ENCODE results near the gene CMTM3. TPM values are rescaled to one million over a fixed set of nuclear protein-coding genes. Genes with fewer than 3 reads are reported as not detected.
A peak's percentile ranks its signal among the peaks of the same experiment; 100 is the strongest.

CMTM3 gene
- total and polyA plus RNA-seq, 9 of the 15 experiments (the other 6 are each of a cell fraction or from before 2014, with no cell fraction given): 4.6 to 33.4 (median 17.5) TPM

DNA sequence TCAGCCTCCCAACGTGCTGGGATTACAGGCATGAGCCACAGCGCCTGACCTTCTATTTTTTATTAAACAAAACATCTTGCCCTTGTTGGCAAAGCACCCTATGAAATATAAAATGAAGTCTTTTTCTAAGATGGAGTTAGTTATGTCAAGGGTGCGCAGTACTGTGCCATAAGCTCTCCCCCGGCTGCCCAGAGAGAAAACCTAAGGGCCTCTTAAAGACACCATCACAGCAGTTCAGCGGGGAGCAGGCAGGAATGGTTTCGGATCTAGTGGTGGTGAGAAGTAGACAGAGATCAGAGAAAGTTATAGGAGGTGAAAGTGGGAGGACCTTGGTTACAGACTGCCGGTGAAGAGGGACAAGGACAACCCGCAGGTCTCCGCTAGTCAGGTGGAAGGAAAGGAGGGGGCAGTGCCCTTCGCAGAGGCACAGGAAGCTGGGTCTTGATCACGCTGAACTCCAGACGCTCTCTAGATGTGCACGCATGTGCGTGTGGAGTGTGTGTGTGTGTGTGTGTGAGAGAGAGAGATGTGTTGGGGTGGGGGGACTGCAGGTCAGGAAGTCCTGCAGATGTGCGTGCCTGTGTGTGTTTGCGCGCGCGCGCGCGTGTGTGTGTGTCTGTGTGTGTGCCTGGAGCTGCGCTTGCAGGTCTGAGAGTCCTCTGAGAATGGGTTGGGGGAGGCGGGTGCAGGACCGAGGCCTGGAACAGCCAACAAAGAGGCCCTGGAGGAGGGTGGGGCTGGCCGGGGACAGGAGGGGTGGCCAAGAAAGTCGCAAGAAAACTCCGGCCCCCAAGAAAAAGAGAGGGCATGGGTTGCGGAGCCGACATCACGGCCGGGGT is 748 bp upstream of the CMTM3 start (continued):
- TF ChIP-seq WHSC1 (IDR thresholded peaks at IDR 0.05; ENCODE audit: low read length): no peak
- TF ChIP-seq ARID1B (IDR thresholded peaks at IDR 0.05): peak; percentile 59
- TF ChIP-seq NFXL1 (CRISPR knock-in tag; IDR thresholded peaks at IDR 0.05): peak; percentile 61; the same call in 1 of the 2 replicates
- no peak for TF ChIP-seq CCNT2 (IDR thresholded peaks at IDR 0.05; ENCODE audit: borderline replicate concordance, extremely low read depth, insufficient read length, low read depth, low read length)
- no peak for TF ChIP-seq RBBP5 (IDR thresholded peaks at IDR 0.05; ENCODE audit: borderline replicate concordance, insufficient read depth, low read length, poor library complexity, severe bottlenecking)
- TF ChIP-seq, protein P1, sequence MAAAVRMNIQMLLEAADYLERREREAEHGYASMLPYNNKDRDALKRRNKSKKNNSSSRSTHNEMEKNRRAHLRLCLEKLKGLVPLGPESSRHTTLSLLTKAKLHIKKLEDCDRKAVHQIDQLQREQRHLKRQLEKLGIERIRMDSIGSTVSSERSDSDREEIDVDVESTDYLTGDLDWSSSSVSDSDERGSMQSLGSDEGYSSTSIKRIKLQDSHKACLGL (CRISPR knock-in tag; IDR thresholded peaks at IDR 0.05; ENCODE audit: borderline replicate concordance, poor library complexity, severe bottlenecking): no peak
- peak; percentile 62; the same call in 1 of the 2 replicates for TF ChIP-seq ZBTB34 (CRISPR knock-in tag; IDR thresholded peaks at IDR 0.05)
- TF ChIP-seq ARHGAP35 (IDR thresholded peaks at IDR 0.05; ENCODE audit: partially characterized antibody): no peak
- no peak for TF ChIP-seq ZNF436 (CRISPR knock-in tag; IDR thresholded peaks at IDR 0.05)
- no peak; the same call in 1 of the 2 replicates for TF ChIP-seq CREM (IDR thresholded peaks at IDR 0.05; ENCODE audit: low read depth)
- no peak for TF ChIP-seq POU5F1 (IDR thresholded peaks at IDR 0.05; ENCODE audit: borderline replicate concordance, low read depth, low read length, partially characterized antibody)
- TF ChIP-seq BDP1 (IDR thresholded peaks at IDR 0.05; ENCODE audit: insufficient read depth, insufficient read length): no peak
- TF ChIP-seq, protein P2, sequence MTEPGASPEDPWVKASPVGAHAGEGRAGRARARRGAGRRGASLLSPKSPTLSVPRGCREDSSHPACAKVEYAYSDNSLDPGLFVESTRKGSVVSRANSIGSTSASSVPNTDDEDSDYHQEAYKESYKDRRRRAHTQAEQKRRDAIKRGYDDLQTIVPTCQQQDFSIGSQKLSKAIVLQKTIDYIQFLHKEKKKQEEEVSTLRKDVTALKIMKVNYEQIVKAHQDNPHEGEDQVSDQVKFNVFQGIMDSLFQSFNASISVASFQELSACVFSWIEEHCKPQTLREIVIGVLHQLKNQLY (CRISPR knock-in tag; conservative IDR thresholded peaks at IDR 0.05): no peak
- TF ChIP-seq, protein P3, sequence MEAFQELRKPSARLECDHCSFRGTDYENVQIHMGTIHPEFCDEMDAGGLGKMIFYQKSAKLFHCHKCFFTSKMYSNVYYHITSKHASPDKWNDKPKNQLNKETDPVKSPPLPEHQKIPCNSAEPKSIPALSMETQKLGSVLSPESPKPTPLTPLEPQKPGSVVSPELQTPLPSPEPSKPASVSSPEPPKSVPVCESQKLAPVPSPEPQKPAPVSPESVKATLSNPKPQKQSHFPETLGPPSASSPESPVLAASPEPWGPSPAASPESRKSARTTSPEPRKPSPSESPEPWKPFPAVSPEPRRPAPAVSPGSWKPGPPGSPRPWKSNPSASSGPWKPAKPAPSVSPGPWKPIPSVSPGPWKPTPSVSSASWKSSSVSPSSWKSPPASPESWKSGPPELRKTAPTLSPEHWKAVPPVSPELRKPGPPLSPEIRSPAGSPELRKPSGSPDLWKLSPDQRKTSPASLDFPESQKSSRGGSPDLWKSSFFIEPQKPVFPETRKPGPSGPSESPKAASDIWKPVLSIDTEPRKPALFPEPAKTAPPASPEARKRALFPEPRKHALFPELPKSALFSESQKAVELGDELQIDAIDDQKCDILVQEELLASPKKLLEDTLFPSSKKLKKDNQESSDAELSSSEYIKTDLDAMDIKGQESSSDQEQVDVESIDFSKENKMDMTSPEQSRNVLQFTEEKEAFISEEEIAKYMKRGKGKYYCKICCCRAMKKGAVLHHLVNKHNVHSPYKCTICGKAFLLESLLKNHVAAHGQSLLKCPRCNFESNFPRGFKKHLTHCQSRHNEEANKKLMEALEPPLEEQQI (IDR thresholded peaks at IDR 0.05): no peak
- TF ChIP-seq, protein P4, sequence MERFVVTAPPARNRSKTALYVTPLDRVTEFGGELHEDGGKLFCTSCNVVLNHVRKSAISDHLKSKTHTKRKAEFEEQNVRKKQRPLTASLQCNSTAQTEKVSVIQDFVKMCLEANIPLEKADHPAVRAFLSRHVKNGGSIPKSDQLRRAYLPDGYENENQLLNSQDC (CRISPR knock-in tag; IDR thresholded peaks at IDR 0.05): no peak
- no peak for TF ChIP-seq RFX7 (CRISPR knock-in tag; IDR thresholded peaks at IDR 0.05)
- TF ChIP-seq RBM34 (IDR thresholded peaks at IDR 0.05; ENCODE audit: borderline replicate concordance, insufficient read depth, low read length): no peak
- TF ChIP-seq FOXP1 (CRISPR knock-in tag; IDR thresholded peaks at IDR 0.05): no peak
- no peak for TF ChIP-seq ZNF224 (CRISPR knock-in tag; IDR thresholded peaks at IDR 0.05)
- TF ChIP-seq PCBP2 (IDR thresholded peaks at IDR 0.05; ENCODE audit: low read depth, low read length, poor library complexity, severe bottlenecking): no peak
- TF ChIP-seq RBM17 (IDR thresholded peaks at IDR 0.05; ENCODE audit: borderline replicate concordance, low read depth, low read length): no peak
